G401 (cell line): ENCODE results near the gene TMEM181. TPM values are rescaled to one million over a fixed set of nuclear protein-coding genes. Genes with fewer than 3 reads are reported as not detected.
"Not testable (repeated sequence)": the region's sequence is repeated elsewhere in the genome, so short reads cannot be mapped to it uniquely, and the experiment has no call there.

ENCODE experiments used
- DNase-seq: peaks from one replicate; pipeline ENCODE4 v3.0.0-alpha.2; 2015; ENCODE audit warnings: low spot score
- in situ Hi-C: cut with HindIII; loops from 2 replicates; pipeline ENCODE4 v1.10.0; 2016; ENCODE audit warnings: low sequenced_read_pairs, mixed read lengths
- total RNA-seq: library from RNA; depleted of rRNA; stranded (reverse); fragments of >200 nt; shearing (Covaris generic); gene quantifications from 2 replicates; pipeline ENCODE4 v1.2.3, GENCODE V29; 2014; rRNA removed

Gene TMEM181
- total RNA-seq = 21.4 and 32.8 TPM in 2 replicates

DNA sequence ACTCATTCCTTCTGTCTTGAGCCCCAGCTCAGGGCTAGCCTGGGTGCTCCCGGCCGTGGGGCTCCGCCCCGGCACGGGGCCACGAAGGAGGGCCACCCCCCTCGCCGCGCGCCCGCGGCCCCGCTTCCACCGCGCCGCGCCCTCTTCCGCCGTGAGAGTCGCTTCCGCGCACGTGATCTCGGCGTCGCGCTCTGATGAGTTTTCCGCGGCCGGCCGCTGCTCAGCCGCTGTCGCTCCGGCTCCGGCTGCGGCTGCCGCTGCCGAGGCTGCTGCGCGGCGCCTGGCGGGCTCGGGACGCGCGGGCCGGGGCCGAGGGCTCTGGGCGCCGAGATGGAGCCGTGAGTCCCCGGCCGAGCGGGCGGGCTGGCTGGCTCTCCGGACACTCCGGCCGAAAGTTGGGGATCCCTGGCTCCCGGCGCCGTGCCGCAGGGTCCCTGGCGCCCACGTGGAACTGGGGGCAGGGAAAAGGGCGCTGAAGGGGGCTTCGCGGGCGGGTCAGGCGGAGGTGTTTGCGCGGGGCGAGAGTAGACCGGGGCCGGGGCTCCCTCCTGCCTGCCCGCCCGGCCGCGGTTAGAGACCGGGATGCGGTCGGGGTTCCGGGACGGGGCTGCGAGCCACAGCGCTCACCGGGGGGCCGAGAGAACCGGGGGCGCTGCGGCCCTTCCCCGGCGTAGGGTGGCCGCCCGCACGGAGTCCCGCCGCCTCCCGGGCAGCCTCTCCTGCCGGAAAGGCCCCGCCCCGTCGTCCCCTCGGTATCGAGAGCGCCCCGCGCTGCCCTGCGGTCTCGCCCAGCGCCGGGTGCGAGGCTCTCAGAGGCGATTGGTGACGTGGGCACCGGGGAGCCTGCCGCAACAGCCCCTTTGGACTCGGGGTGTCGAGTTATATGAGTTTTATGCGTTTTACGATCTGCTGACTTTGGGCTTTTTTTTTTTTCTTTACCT, at the start of gene TMEM181:
TMEM181 (plus strand) TSS at position 197 of the 941 bp plus-strand sequence; CDS start at position 331, 134 bp downstream.
- in situ Hi-C loops = no loop called here

GRCh38 chr6:158512809-158513208, 47.1 kb upstream of the TMEM181 start:
- in situ Hi-C loops = no loop called here
- no peak for DNase-seq

More for the DNA sequence above, at the start of gene TMEM181:
- peak; percentile 64 for DNase-seq

DNA sequence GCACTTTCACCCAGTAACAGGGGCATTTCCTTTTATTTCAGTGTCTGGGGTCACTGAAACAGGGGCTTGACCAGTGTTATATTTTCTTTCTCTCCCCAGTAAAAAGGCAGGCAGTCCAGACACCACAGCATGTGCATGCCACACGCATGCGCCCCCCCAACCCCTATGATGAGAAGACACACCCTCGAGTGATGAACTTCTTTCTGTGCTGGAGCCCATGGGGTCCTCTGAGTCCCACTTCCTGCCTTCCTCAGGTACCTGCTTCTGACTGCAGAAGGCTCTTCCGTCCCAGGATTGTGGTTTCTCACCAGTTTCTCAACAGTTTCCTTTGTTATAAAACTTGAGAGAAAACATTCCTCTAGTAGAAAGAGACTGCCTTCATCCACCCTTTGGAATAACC, 45.7 kb upstream of the TMEM181 start:
- in situ Hi-C loops = no loop called here
- no peak for DNase-seq

- DNase-seq = no peak
- in situ Hi-C loops = no loop called here
Measured at GRCh38 chr6:158514991-158515390, 44.9 kb upstream of the TMEM181 start.

- in situ Hi-C loops = no loop called here
- DNase-seq = no peak
Measured at GRCh38 chr6:158516098-158516497, 43.8 kb upstream of the TMEM181 start.

- in situ Hi-C loops = no loop called here
- DNase-seq = no peak
Measured at GRCh38 chr6:158517038-158517437, 42.9 kb upstream of the TMEM181 start.

- in situ Hi-C loops = no loop called here
- DNase-seq = no peak
Measured at GRCh38 chr6:158517581-158517980, 42.3 kb upstream of the TMEM181 start.

- in situ Hi-C loops = no loop called here
- peak; percentile 92 for DNase-seq
Measured at GRCh38 chr6:158518191-158519127, 41.4 kb upstream of the TMEM181 start.

- in situ Hi-C loops = no loop called here
- DNase-seq = no peak
Measured at GRCh38 chr6:158519300-158519699, 40.6 kb upstream of the TMEM181 start.

GRCh38 chr6:158519761-158520160, 40.1 kb upstream of the TMEM181 start:
- in situ Hi-C loops = no loop called here
- DNase-seq = no peak

DNA sequence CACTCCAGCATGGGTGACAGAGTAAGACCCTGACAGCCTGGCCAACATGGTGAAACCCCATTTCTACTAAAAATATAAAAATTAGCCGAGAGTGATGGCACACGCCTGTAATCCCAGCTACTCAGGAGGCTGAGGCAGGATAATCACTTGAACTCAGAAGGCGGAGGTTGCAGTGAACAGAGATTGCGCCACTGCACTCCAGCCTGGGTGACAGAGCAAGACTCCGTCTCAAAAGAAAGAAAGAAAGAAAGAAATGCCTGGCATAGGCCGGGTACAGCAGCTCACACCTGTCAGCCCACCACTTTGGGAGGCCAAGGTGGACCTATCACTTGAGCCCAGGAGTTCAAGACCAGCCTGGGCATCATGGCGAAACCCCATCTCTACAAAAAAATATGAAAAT, 38.9 kb upstream of the TMEM181 start:
- DNase-seq, in situ Hi-C loops: not testable (repeated sequence)

DNA sequence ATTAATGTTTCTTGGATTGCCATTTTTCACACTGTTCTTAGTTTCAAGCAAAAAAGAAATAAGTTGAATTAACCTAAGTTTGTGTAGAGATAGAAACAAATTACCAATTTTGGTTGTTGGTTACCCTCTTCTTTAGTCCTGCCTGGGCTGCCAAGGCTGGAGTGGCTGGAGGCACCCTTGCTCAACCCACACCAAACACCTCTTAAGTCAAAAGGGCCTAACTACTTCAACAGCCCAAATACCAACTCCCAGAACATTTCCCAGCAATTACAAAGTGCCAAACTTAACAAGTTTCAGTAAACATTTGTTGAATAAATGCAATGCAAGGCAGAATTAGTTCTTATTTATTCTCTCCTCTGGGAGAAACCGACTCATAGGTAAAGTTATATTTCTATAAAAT, 38.1 kb upstream of the TMEM181 start:
- in situ Hi-C loops = no loop called here
- no peak for DNase-seq

GRCh38 chr6:158522616-158523015, 37.3 kb upstream of the TMEM181 start:
- no peak for DNase-seq
- in situ Hi-C loops = no loop called here

DNA sequence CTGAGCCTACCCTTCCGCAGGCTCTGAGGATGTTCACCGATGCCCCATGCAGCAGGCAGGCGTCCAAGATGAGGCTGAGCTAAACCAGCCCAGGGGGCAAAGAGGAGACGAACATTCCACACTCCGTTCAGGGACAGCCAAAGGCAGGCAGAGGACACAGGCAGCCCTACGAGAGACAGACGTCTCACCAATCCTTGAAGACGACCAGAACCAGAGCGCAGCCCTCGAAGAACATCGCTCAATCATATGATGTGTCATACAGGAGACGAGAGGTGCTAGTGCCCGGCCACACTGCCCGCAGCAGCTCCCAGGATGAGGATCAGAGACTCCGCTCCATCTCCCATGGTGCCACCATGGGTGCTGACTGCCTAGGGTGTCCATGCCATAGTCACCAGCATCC, 35.6 kb upstream of the TMEM181 start:
- DNase-seq = no peak
- in situ Hi-C loops = no loop called here

DNA sequence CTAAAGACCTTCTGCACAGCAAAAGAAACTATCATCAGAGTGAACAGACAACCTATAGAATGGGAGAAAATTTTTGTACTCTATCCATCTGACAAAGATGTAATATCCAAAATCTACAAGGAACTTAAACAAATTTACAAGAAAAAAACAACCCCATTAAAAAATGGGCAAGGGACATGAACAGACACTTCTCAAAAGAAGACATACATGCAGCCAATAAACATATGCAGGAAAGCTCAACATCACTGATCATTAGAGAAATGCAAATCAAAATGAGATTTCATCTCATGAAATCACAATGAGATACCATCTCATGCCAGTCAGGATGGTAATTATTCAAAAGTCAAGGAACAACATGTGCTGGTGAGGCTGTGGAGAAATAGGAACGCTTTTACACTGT, 32.0 kb upstream of the TMEM181 start:
- in situ Hi-C loops, DNase-seq: not testable (repeated sequence)

DNA sequence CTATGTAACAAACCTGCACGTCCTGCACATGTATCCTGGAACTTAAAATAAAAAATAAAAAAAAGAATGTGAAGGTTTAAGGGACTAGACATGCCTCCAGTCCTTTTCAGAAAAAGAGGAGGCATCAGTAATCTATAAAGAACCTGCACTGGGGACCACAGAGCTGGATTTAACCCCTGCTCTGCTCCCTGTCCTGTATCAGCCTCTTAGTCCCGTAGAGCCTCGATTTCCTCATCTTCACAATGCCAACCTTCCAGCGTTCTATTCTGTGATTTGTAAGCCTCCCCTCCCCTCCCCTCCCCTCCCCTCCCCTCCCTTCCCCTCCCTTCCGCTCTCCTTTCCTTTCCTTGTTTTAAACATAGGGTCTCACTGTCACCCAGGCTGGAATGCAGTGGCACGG, 31.1 kb upstream of the TMEM181 start:
- DNase-seq = no peak
- in situ Hi-C loops = no loop called here

DNA sequence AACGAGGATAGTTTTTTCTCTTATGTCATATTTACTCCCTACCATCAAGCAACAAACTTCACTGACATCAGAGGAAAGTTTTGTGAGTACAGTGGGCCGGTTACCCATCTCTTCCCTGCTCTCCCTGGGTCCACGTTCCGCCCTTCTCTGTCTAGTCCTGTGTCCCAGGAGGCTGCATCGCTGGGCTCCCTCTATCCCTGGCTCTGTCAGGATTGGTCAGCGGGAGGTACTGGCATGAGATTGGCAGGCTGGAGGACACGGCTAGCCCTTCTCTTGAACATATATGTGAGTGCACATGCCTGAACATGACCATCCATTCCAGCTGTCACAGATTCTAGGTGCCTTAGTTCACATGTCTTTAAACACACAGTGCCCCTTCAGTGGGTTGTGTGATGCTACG, 30.3 kb upstream of the TMEM181 start:
- in situ Hi-C loops = no loop called here
- no peak for DNase-seq

DNA sequence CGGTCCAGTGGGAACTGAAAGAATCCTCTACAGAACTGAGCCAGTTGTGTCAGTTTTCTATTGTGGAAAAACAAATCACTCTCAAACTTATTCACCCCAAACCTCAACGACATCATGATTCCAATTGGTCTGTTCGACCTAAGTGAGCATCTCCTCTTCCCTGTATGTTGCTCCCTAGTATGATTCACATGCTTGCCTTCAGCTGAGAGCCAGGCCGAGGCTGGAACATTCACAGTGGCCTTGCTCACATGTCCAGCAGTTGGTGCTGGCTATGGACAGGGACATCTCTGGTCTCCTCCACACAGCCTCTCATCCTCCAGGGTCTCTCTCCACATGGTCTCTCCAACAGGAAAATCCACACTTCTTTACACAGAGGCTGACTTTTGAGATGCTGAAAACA, 28.3 kb upstream of the TMEM181 start:
- no peak for DNase-seq
- in situ Hi-C loops = no loop called here

DNA sequence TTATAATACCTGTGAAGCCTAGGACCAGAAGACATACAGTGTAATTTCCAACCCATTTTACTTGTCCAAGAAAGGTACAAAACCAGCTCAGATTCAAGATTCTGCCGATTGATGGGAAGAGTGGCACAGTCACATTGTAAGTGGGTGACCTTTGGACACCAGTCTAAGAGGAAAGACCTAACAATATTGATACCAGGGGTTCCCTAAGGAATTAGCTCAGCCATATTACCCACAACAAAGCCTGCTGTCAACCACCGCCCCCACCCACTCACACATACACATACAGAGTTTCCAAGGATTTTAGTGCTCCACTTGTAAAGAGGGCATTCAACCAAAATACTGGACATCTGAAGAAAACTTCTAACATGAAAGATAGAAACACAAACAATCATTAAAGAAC, 27.9 kb upstream of the TMEM181 start:
- in situ Hi-C loops = no loop called here
- DNase-seq = no peak
